Measurements from ENCODE around the gene HNRNPLL.

Gene HNRNPLL

DNA sequence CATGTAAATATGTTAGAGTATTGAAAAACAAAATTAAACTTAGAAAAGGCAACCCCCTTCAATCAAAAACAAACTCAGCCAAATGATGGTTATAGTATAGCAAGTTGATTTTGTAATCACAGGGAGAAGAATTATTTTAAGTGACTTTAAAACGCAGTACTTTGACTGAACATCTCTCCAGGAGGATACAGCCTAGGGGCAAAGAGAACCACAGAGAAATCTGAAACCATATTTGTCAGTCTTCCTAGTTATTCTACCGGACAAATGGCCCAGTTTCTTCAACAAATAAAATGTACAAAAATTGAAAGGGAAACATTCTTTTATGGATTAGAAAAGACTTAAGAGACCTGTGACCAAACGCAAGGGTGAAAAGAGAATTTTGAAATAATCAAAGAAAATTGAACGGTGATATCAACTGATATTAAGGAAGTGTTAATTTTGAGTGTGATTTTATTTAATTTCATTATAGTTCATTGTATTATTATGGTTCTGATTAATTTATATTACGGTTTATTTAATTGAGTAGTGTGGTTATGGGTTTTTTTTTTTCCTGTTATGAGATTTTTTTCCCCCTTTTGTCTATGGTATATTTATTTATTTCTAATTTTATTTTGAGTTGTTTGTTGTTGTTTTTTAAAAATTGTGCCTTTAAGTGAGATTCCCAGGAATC, 75.3 kb downstream of the HNRNPLL start:
- DNase-seq (ENCODE audit: low read depth), result no peak

DNA sequence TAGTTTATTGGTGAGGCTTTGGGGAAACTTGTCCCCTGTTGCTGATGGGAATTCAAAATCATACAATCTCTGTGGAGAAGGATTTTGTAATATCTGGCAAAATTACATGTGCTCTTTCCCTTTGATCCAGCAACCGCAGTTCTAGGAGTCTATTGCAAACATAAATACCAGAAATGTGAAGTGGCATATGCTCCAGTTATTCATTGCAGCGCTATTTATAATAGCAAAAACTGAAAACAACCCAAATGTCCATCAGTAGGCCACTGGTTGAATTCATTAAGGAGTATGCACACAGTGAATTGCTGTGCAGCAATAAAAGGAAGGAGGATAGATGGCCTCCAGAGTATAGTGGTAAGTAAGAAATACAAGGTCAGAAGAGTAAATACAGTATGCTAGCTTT, 76.5 kb downstream of the HNRNPLL start:
- DNase-seq (ENCODE audit: low read depth), result no peak

DNA sequence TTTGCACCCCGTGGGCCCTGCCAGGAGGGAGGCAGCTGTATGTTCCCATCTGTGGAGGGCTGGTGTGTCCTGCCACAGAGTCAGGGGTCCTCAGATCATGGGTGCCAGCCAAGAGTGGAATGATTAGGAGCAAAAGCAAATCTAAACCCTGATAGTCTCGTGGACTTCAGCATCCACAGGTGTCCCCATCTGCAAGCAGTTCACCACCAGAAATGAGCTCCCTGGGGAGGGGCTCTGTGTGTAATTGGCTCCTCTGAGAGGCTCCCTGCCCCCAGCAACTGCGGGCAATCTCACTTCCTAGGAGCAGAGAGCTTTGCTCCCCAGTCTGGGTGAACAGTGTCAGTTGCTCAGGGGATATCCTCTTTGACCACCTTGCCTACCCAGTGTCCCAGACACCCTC, 78.1 kb downstream of the HNRNPLL start:
- DNase-seq (ENCODE audit: low read depth), result no peak

- no peak for DNase-seq (ENCODE audit: low read depth)
Measured at GRCh38 chr2:38523728-38524437, 78.8 kb downstream of the HNRNPLL start.

- no peak for DNase-seq (ENCODE audit: low read depth)
Measured at GRCh38 chr2:38522754-38523349, 79.9 kb downstream of the HNRNPLL start.

GRCh38 chr2:38521835-38522234, 80.9 kb downstream of the HNRNPLL start:
- no peak for DNase-seq (ENCODE audit: low read depth)

DNA sequence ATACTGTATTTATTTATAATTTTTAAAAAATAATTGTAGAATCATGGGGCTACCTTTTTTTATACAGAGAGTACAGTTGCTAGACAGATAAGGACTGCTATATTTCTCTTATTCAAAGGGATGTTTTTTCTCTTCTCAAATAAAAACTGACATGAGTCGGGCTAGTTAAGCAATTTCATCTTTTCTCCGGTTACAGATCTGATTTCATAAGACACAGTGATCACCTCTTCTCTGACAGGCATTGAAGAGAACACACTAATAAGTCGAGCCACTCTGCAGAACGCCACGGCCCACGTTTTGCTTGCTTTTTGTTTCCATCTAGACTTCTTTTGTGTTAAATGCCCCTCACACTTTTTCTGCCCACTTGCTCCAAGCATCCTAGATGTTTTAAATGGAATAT, 85.4 kb downstream of the HNRNPLL start:
- no peak for DNase-seq (ENCODE audit: low read depth)

DNA sequence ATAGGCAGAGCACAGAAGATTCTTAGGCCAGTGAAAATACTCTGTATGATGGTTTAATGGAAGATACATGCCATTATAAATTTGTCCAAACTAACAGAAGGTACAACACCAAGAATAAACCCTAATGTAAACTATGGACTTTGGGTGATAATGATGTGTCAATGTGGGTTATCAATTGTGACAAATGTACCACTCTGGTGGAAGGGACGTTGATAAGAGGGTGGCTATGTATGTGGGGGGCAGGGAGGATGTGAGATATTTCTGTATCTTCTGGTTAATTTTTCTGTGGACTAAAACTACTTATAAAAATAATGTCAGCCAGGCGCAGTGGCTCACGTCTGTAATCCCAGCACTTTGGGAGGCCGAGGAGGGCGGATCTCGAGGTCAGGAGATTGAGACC, 86.2 kb downstream of the HNRNPLL start:
- no peak for DNase-seq (ENCODE audit: low read depth)

DNA sequence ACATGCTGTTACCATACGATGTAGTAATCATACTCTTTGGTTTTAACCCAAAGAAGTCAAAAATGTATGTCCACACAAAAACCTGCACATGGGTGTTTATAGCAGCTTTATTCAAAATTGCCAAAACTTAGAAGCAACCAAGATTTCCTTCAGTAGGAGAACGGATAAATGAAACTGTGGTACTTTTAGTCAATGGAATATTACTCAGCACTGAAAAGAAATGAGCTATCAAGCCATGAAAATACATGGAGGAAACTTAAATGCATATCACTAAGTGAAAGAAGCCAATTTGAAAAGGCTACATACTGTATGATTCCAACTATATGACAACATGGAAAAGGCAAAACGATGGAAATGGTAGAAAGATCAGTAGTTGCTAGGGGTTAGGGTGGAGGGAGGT, 86.6 kb downstream of the HNRNPLL start:
- no peak for DNase-seq (ENCODE audit: low read depth)

DNA sequence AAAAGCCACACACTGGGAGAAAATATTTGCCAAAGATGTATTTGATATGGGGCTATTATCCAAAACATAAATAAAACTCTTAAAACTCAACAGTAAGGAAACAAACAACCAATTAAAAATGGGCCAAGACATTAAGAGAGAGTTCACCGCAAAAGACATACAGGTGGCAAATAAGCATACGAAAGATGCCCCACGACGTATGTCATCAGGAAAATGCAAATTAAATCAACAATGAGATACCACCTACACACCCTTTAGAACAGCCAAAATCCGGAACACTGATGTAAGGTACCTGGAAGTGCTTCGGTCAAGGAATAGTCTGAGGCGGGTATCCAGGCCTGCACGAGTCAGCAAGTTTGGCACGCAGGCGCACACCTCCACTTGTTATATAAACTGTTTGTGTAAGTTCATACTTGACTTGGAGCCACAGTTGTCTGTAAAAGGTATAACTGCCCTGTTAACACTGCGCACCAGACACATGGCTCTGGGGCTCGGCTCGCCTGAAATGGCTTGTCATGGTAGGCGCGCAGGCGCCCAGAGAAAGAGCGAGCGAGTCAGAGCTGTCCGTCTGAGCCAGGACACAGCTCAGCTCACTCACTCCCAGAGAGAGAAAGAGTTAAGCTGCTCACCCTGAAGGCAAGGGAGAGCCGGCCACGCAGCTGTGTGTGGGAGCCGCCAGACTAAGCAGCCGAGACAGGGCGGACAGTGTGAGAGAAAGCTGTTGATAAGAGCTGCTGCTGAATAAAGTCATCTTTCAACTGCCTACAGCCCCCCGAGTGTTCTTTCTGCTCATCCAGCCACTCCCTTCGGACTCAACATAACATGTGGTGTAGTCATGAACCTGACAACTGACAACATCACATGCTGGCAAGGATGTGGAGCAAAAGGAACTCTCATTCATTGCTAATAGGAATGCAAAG, 87.3 kb downstream of the HNRNPLL start:
- no peak for DNase-seq (ENCODE audit: low read depth)

- DNase-seq (ENCODE audit: low read depth), result no peak
Measured at GRCh38 chr2:38514603-38515154, 88.0 kb downstream of the HNRNPLL start.

DNA sequence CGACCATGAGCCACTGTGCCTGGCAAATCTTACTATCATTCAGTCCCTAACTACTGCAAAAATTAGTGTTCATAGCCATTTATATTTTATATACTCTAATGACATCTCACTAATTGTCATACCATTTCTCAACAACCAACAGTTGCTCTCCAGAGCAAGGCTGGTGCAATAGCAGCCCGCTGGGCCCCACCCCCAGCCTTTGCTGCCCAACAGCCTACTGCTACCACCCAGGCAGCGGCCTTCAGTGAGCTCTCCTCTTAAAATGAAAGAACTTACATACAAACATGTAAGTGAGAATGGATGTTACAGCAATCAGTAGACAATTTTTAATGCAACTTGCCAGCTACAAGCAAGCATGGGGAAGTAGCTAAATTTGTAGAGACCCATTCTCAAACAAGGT, 90.5 kb downstream of the HNRNPLL start:
- DNase-seq (ENCODE audit: low read depth), result no peak
